Measurements from ENCODE around the gene BFSP2.

GRCh38 chr3:133487920-133488540 is 88.2 kb downstream of the BFSP2 start:
- TF ChIP-seq POLR2A (IDR thresholded peaks at IDR 0.05; ENCODE audit: low read depth, low read length) (no peak), CTCF (conservative IDR thresholded peaks at IDR 0.05; ENCODE audit: low read depth, low read length) (peak; percentile 53), MAFK (IDR thresholded peaks at IDR 0.05; ENCODE audit: low read depth, low read length) (no peak), RCOR1 (IDR thresholded peaks at IDR 0.05; ENCODE audit: insufficient replicate concordance, low read length) (no peak), ELK1 (IDR thresholded peaks at IDR 0.05; ENCODE audit: borderline replicate concordance, low read depth, low read length) (no peak), MXI1 (IDR thresholded peaks at IDR 0.05; ENCODE audit: borderline replicate concordance, low read depth, low read length) (no peak), BHLHE40 (IDR thresholded peaks at IDR 0.05; ENCODE audit: low read depth, low read length) (no peak), CEBPB (IDR thresholded peaks at IDR 0.05; ENCODE audit: low read depth, low read length) (no peak), RFX5 (IDR thresholded peaks at IDR 0.05; ENCODE audit: low read depth, low read length) (no peak), SMC3 (IDR thresholded peaks at IDR 0.05; ENCODE audit: low read depth, low read length) (peak; percentile 26; the same call in 1 of the 2 replicates), MAZ (IDR thresholded peaks at IDR 0.05; ENCODE audit: borderline replicate concordance, low read depth, low read length) (no peak), USF2 (IDR thresholded peaks at IDR 0.05; ENCODE audit: low read depth, low read length) (no peak)
